ENCODE measurements around the gene CARD11. TPM values are rescaled to one million over a fixed set of nuclear protein-coding genes. Genes with fewer than 3 reads are reported as not detected.
A peak's percentile ranks its signal among the peaks of the same experiment; 100 is the strongest.

CARD11 gene
- total RNA-seq, 5 donors from 2014 or later (not counting 1 experiment from before 2014, with no cell fraction given), result 105 to 142 (median 132) TPM

- no peak overlapping the region for H3K4me3 Mint-ChIP-seq
- Histone ChIP-seq H3K36me3 (ENCODE audit: control insufficient read depth in 2 of 2, extremely low read depth in 1 of 2, insufficient read depth in 1 of 2, low read length in 1 of 2) (peaks cover 14 to 40% of the 10 kb centered on the region in 2 donors), H3K9me3 (no peaks in the 10 kb centered on the region), H3K27ac (ENCODE audit: low read length) (no peak overlapping the region), H3K4me3 (ENCODE audit: control insufficient read depth in 1 of 2, extremely low read depth in 1 of 2, low read length in 1 of 2) (no peak overlapping the region), H3K4me1 (ENCODE audit: control insufficient read depth in 1 of 2, extremely low read depth in 1 of 2, insufficient read depth in 2 of 2, low read length in 2 of 2) (peaks cover 2 to 27% of the 10 kb centered on the region in 2 experiments), H3K27me3 (replicated peaks in 1 of 2; ENCODE audit: control insufficient read depth in 2 of 2, extremely low read depth in 1 of 2, insufficient read depth in 2 of 2, low read length in 1 of 2) (no peaks in the 10 kb centered on the region)
- no peaks in the 10 kb centered on the region for H3K27me3 Mint-ChIP-seq
- POLR2A ChIA-PET, result interaction anchor here in 1 of 2 donors (0.5 kb wide), 1 partner anchor 20 kb away, joined by 4 read pairs; no protein-coding TSS in a partner anchor
- CTCF ChIA-PET, result no interaction called here
- WGBS (ENCODE audit: insufficient coverage), result 98% methylated on average over 5 of the region's 13 CpGs
- peaks cover 61 to 67% (median 66%) of the 10 kb centered on the region in 3 donors for H3K4me1 Mint-ChIP-seq
- no peak overlapping the region for H3K27ac Mint-ChIP-seq
- DNase-seq (peak in 1 of 35 experiments; percentile 14), ATAC-seq (replicated peaks in 1 of 4) (no peak)
- H3K36me3 Mint-ChIP-seq, result peaks cover 58% of the 10 kb centered on the region
- H3K9me3 Mint-ChIP-seq, result no peaks in the 10 kb centered on the region
Measured at GRCh38 chr7:3003936-3004335, 39.7 kb downstream of the CARD11 start.

GRCh38 chr7:3002631-3003030, 41.0 kb downstream of the CARD11 start:
- no peaks in the 10 kb centered on the region for H3K27me3 ChIP-seq (replicated peaks in 1 of 2; ENCODE audit: control insufficient read depth in 2 of 2, extremely low read depth in 1 of 2, insufficient read depth in 2 of 2, low read length in 1 of 2)
- ATAC-seq (replicated peaks in 1 of 4) (no peak), DNase-seq (peak in 1 of 35 experiments; percentile 9)
- Mint-ChIP-seq H3K4me3 (no peak overlapping the region), H3K36me3 (peaks cover 58% of the 10 kb centered on the region), H3K27ac (no peak overlapping the region), H3K9me3 (no peaks in the 10 kb centered on the region), H3K4me1 (peaks cover 51 to 55% (median 54%) of the 10 kb centered on the region in 3 donors), H3K27me3 (no peaks in the 10 kb centered on the region)
- no peak overlapping the region for H3K27ac ChIP-seq (ENCODE audit: low read length)
- H3K4me1 ChIP-seq (ENCODE audit: control insufficient read depth in 1 of 2, extremely low read depth in 1 of 2, insufficient read depth in 2 of 2, low read length in 2 of 2), result peaks cover 0 to 24% of the 10 kb centered on the region in 2 experiments
- CTCF ChIA-PET, result interaction anchor here in 1 of 2 donors (0.6 kb wide), 1 partner anchor 292 kb away, joined by 3 read pairs; no protein-coding TSS in a partner anchor
- H3K4me3 ChIP-seq (ENCODE audit: control insufficient read depth in 1 of 2, extremely low read depth in 1 of 2, low read length in 1 of 2), result no peak overlapping the region
- no peaks in the 10 kb centered on the region for H3K9me3 ChIP-seq
- no CpG with 5 or more reads among the region's 7 CpGs for WGBS (ENCODE audit: insufficient coverage)
- POLR2A ChIA-PET, result no interaction called here
- peaks cover 14 to 46% of the 10 kb centered on the region in 2 donors for H3K36me3 ChIP-seq (ENCODE audit: control insufficient read depth in 2 of 2, extremely low read depth in 1 of 2, insufficient read depth in 1 of 2, low read length in 1 of 2)

GRCh38 chr7:3000566-3000965, 43.1 kb downstream of the CARD11 start:
- H3K9me3 Mint-ChIP-seq, result peaks cover 0 to 4% (median 2%) of the 10 kb centered on the region in 3 donors
- no peak overlapping the region for H3K4me3 Mint-ChIP-seq
- H3K27ac Mint-ChIP-seq, result peak overlapping the region in 1 of 2 donors; percentile 28
- ATAC-seq (replicated peaks in 1 of 4) (no peak), DNase-seq (no peak)
- no peaks in the 10 kb centered on the region for H3K9me3 ChIP-seq
- peaks cover 56% of the 10 kb centered on the region for H3K36me3 Mint-ChIP-seq
- H3K36me3 ChIP-seq (ENCODE audit: control insufficient read depth in 2 of 2, extremely low read depth in 1 of 2, insufficient read depth in 1 of 2, low read length in 1 of 2), result peaks cover 20 to 49% of the 10 kb centered on the region in 2 donors
- H3K27me3 ChIP-seq (replicated peaks in 1 of 2; ENCODE audit: control insufficient read depth in 2 of 2, extremely low read depth in 1 of 2, insufficient read depth in 2 of 2, low read length in 1 of 2), result no peaks in the 10 kb centered on the region
- CTCF ChIA-PET, result no interaction called here
- POLR2A ChIA-PET, result no interaction called here
- H3K4me1 ChIP-seq (ENCODE audit: control insufficient read depth in 1 of 2, extremely low read depth in 1 of 2, insufficient read depth in 2 of 2, low read length in 2 of 2), result peaks cover 0 to 16% of the 10 kb centered on the region in 2 experiments
- H3K4me3 ChIP-seq (ENCODE audit: control insufficient read depth in 1 of 2, extremely low read depth in 1 of 2, low read length in 1 of 2), result no peak overlapping the region
- no peaks in the 10 kb centered on the region for H3K27me3 Mint-ChIP-seq
- peaks cover 35 to 39% (median 39%) of the 10 kb centered on the region in 3 donors for H3K4me1 Mint-ChIP-seq
- WGBS (ENCODE audit: insufficient coverage), result 96% methylated on average over 4 of the region's 8 CpGs
- no peak overlapping the region for H3K27ac ChIP-seq (ENCODE audit: low read length)

- Histone ChIP-seq H3K4me3 (ENCODE audit: control insufficient read depth in 1 of 2, extremely low read depth in 1 of 2, low read length in 1 of 2) (no peak overlapping the region), H3K4me1 (ENCODE audit: control insufficient read depth in 1 of 2, extremely low read depth in 1 of 2, insufficient read depth in 2 of 2, low read length in 2 of 2) (peaks cover 0 to 14% of the 10 kb centered on the region in 2 experiments), H3K9me3 (no peaks in the 10 kb centered on the region), H3K27me3 (replicated peaks in 1 of 2; ENCODE audit: control insufficient read depth in 2 of 2, extremely low read depth in 1 of 2, insufficient read depth in 2 of 2, low read length in 1 of 2) (no peaks in the 10 kb centered on the region), H3K27ac (ENCODE audit: low read length) (no peak overlapping the region), H3K36me3 (ENCODE audit: control insufficient read depth in 2 of 2, extremely low read depth in 1 of 2, insufficient read depth in 1 of 2, low read length in 1 of 2) (peaks cover 23 to 58% of the 10 kb centered on the region in 2 donors)
- ChIA-PET POLR2A (no interaction called here), CTCF (interaction anchor here in 1 of 2 donors (0.7 kb wide), 2 partner anchors 328 to 394 kb away, joined by 3 read pairs; no protein-coding TSS in a partner anchor)
- Mint-ChIP-seq H3K27ac (peak overlapping the region in 1 of 2 donors; percentile 54), H3K4me1 (peaks cover 37 to 48% (median 39%) of the 10 kb centered on the region in 3 donors), H3K9me3 (peaks cover 0 to 12% (median 9%) of the 10 kb centered on the region in 3 donors), H3K4me3 (no peak overlapping the region), H3K36me3 (peaks cover 68% of the 10 kb centered on the region), H3K27me3 (no peaks in the 10 kb centered on the region)
- DNase-seq, result no peak
- no peak for ATAC-seq (replicated peaks in 1 of 4)
- 100% methylated on average over 2 of the region's 8 CpGs for WGBS (ENCODE audit: insufficient coverage)
Measured at GRCh38 chr7:2999078-2999500, 44.6 kb downstream of the CARD11 start.

- over 99% methylated on average over 9 of the region's 10 CpGs for WGBS (ENCODE audit: insufficient coverage)
- Mint-ChIP-seq H3K4me1 (peaks cover 26 to 45% (median 31%) of the 10 kb centered on the region in 3 donors), H3K4me3 (no peak overlapping the region), H3K27me3 (no peaks in the 10 kb centered on the region), H3K27ac (no peak overlapping the region), H3K36me3 (peaks cover 76% of the 10 kb centered on the region), H3K9me3 (peaks cover 0 to 16% (median 9%) of the 10 kb centered on the region in 3 donors)
- Histone ChIP-seq H3K27me3 (replicated peaks in 1 of 2; ENCODE audit: control insufficient read depth in 2 of 2, extremely low read depth in 1 of 2, insufficient read depth in 2 of 2, low read length in 1 of 2) (no peaks in the 10 kb centered on the region), H3K27ac (ENCODE audit: low read length) (no peak overlapping the region), H3K36me3 (ENCODE audit: control insufficient read depth in 2 of 2, extremely low read depth in 1 of 2, insufficient read depth in 1 of 2, low read length in 1 of 2) (peaks cover 32 to 55% of the 10 kb centered on the region in 2 donors), H3K4me1 (ENCODE audit: control insufficient read depth in 1 of 2, extremely low read depth in 1 of 2, insufficient read depth in 2 of 2, low read length in 2 of 2) (peaks cover 0 to 4% of the 10 kb centered on the region in 2 experiments), H3K4me3 (ENCODE audit: control insufficient read depth in 1 of 2, extremely low read depth in 1 of 2, low read length in 1 of 2) (no peak overlapping the region), H3K9me3 (no peaks in the 10 kb centered on the region)
- CTCF ChIA-PET, result interaction anchor here in 1 of 2 donors (0.6 kb wide), 1 partner anchor 13 kb away, joined by 3 read pairs; no protein-coding TSS in a partner anchor
- ATAC-seq (replicated peaks in 1 of 4) (no peak), DNase-seq (no peak)
- POLR2A ChIA-PET, result no interaction called here
Measured at GRCh38 chr7:2997014-2997413, 46.7 kb downstream of the CARD11 start.

- Histone ChIP-seq H3K27me3 (replicated peaks in 1 of 2; ENCODE audit: control insufficient read depth in 2 of 2, extremely low read depth in 1 of 2, insufficient read depth in 2 of 2, low read length in 1 of 2) (no peaks in the 10 kb centered on the region), H3K27ac (ENCODE audit: low read length) (no peak overlapping the region), H3K4me3 (ENCODE audit: control insufficient read depth in 1 of 2, extremely low read depth in 1 of 2, low read length in 1 of 2) (no peak overlapping the region), H3K4me1 (ENCODE audit: control insufficient read depth in 1 of 2, extremely low read depth in 1 of 2, insufficient read depth in 2 of 2, low read length in 2 of 2) (no peaks in the 10 kb centered on the region), H3K36me3 (ENCODE audit: control insufficient read depth in 2 of 2, extremely low read depth in 1 of 2, insufficient read depth in 1 of 2, low read length in 1 of 2) (peaks cover 29 to 52% of the 10 kb centered on the region in 2 donors), H3K9me3 (no peaks in the 10 kb centered on the region)
- H3K27me3 Mint-ChIP-seq, result no peaks in the 10 kb centered on the region
- CTCF ChIA-PET, result no interaction called here
- no peak overlapping the region for H3K4me3 Mint-ChIP-seq
- POLR2A ChIA-PET, result no interaction called here
- H3K4me1 Mint-ChIP-seq, result peaks cover 22 to 43% (median 31%) of the 10 kb centered on the region in 3 donors
- peak overlapping the region in 1 of 2 donors; percentile 23 for H3K27ac Mint-ChIP-seq
- peaks cover 0 to 21% (median 9%) of the 10 kb centered on the region in 3 donors for H3K9me3 Mint-ChIP-seq
- 100% methylated on average over 3 of the region's 4 CpGs for WGBS (ENCODE audit: insufficient coverage)
- peaks cover 74% of the 10 kb centered on the region for H3K36me3 Mint-ChIP-seq
- ATAC-seq (replicated peaks in 1 of 4), result no peak
- no peak for DNase-seq
Measured at GRCh38 chr7:2996141-2996540, 47.5 kb downstream of the CARD11 start.

Data from T-cell (primary cell).